Nephron (organoid): ENCODE measurements around the gene FBXW4.

ENCODE experiments used
- H3K27ac Mint-ChIP-seq, 3 experiments: 2 replicates each; pipeline ENCODE4 v1.8.0; 2020; ENCODE audit warnings: mixed read lengths in 3 of 3, mild to moderate bottlenecking in 2 of 3, moderate library complexity in 1 of 3
- H3K27me3 Mint-ChIP-seq: 2 replicates; pipeline ENCODE4 v1.8.0; 2021; ENCODE audit warnings: low read depth, mild to moderate bottlenecking, moderate library complexity, mixed read lengths
- H3K36me3 Mint-ChIP-seq: 2 replicates; pipeline ENCODE4 v1.8.0; 2020; ENCODE audit warnings: low read depth, mixed read lengths
- H3K4me1 Mint-ChIP-seq: 2 replicates; pipeline ENCODE4 v1.8.0; 2020; ENCODE audit warnings: mixed read lengths
- H3K4me3 Mint-ChIP-seq, 3 experiments: 2 replicates each; pipeline ENCODE4 v1.8.0; 2020; ENCODE audit warnings: mild to moderate bottlenecking in 3 of 3, mixed read lengths in 3 of 3, moderate library complexity in 2 of 3
- H3K9me3 Mint-ChIP-seq: 2 replicates; pipeline ENCODE4 v1.8.0; 2020; ENCODE audit warnings: mixed read lengths
- CTCF ChIP-seq, 3 experiments: fragments of 200-600 bp; sonication (generic); IDR thresholded peaks; one replicate each; pipeline ENCODE4 v1.5.0; 2021; ENCODE audit warnings: antibody characterized with exemption in 3 of 3; ENCODE audit not compliant: unreplicated experiment in 3 of 3

FBXW4 gene

GRCh38 chr10:101631821-101632475, 63.0 kb downstream of the FBXW4 start:
- H3K27ac Mint-ChIP-seq: no peak overlapping the region
- H3K4me3 Mint-ChIP-seq: no peak overlapping the region
- TF ChIP-seq CTCF (IDR thresholded peaks at IDR 0.05; ENCODE audit: unreplicated experiment in 3 of 3): no peak
- H3K27me3 Mint-ChIP-seq: no peaks in the 10 kb centered on the region
- peaks cover 44% of the 10 kb centered on the region for H3K36me3 Mint-ChIP-seq
- H3K4me1 Mint-ChIP-seq: no peaks in the 10 kb centered on the region
- no peaks in the 10 kb centered on the region for H3K9me3 Mint-ChIP-seq

GRCh38 chr10:101630633-101630920, 64.4 kb downstream of the FBXW4 start:
- Mint-ChIP-seq H3K27me3 (no peaks in the 10 kb centered on the region), H3K27ac (no peak overlapping the region), H3K4me3 (no peak overlapping the region), H3K36me3 (peaks cover 33% of the 10 kb centered on the region), H3K9me3 (no peaks in the 10 kb centered on the region), H3K4me1 (peaks cover 2% of the 10 kb centered on the region)
- TF ChIP-seq CTCF (IDR thresholded peaks at IDR 0.05; ENCODE audit: unreplicated experiment in 3 of 3): no peak

DNA sequence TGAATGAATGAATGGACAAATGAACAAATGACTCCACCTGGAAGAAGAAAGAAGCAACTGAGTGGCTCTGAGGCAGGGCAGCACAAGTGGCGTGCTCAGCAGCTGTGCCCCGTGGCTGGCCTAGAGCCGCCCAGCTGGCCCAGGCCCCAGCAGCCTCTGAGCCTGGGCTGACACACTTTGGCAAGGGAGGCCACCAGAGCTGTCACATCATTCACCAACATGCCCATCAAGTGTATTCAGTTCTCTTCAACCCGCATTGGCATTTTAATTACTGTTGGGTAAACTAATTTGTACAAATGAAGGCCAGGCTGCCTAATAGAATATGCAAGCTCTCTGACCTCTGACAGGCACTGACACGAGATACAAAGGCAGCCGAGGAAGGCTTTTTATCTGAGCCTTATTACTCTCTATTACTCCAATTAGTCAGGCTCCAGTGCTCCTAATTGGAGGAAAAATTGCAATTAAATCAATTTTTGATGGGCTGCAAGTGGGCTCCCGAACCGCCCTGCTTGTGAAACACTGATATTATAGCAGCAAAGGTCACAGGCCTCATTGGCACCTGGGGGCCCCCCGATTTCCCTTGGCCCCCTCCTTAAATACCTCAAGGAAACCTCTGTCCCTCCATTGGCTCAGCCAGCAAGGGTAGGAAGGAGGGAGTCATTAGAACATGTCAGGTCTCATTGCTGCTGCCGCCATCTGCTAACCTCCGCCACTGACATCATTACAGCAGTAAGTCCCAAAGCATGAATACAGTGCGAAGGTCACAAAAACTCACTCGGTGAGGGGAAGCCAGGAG, 64.9 kb downstream of the FBXW4 start:
- Mint-ChIP-seq H3K36me3 (peaks cover 30% of the 10 kb centered on the region), H3K9me3 (no peaks in the 10 kb centered on the region), H3K27me3 (no peaks in the 10 kb centered on the region), H3K4me3 (no peak overlapping the region), H3K27ac (no peak overlapping the region), H3K4me1 (peaks cover 5% of the 10 kb centered on the region)
- TF ChIP-seq CTCF (IDR thresholded peaks at IDR 0.05; ENCODE audit: unreplicated experiment in 3 of 3): no peak

DNA sequence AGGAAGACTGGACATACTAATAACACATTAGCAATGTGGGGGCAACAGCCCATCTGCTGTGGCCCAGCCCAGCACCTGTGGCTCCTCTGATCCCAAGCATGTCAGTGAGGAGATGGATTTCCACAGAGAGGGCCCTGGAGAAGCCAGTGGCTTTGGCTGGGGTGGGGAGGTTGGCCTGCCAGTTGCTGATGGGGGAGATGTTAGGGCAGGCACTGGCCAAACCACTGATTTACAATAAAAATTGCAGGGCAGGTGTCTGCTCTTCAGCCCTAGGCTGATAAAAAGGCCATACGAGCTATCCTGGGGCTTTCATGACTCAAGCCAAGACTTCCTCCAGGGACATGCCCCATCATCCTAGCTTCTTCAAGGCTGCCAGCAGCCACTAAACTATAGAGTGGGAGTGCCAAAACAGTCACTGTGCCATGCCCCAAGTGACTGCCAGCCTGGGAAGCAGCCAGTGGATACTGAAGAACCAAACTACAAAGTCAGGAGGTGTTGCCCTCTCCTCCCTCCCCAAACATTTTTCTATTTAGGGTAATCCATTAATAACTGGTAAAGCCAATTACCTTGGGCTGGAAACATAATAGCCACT, 69.1 kb downstream of the FBXW4 start:
- H3K4me1 Mint-ChIP-seq: peaks cover 5% of the 10 kb centered on the region
- H3K9me3 Mint-ChIP-seq: no peaks in the 10 kb centered on the region
- no peak for TF ChIP-seq CTCF (IDR thresholded peaks at IDR 0.05; ENCODE audit: unreplicated experiment in 3 of 3)
- H3K27me3 Mint-ChIP-seq: no peaks in the 10 kb centered on the region
- no peak overlapping the region for H3K4me3 Mint-ChIP-seq
- no peak overlapping the region for H3K27ac Mint-ChIP-seq
- peaks cover 45% of the 10 kb centered on the region for H3K36me3 Mint-ChIP-seq

GRCh38 chr10:101624526-101625102, 70.4 kb downstream of the FBXW4 start:
- Mint-ChIP-seq H3K4me1 (peaks cover 5% of the 10 kb centered on the region), H3K9me3 (no peaks in the 10 kb centered on the region), H3K27me3 (no peaks in the 10 kb centered on the region), H3K36me3 (peaks cover 48% of the 10 kb centered on the region), H3K27ac (no peak overlapping the region), H3K4me3 (no peak overlapping the region)
- no peak for TF ChIP-seq CTCF (IDR thresholded peaks at IDR 0.05; ENCODE audit: unreplicated experiment in 3 of 3)
